Measurements from ENCODE around the gene ZNF430.
"Not testable (repeated sequence)": the region's sequence is repeated elsewhere in the genome, so short reads cannot be mapped to it uniquely, and the experiment has no call there.

Gene ZNF430
- 36.0 to 81.9 (median 52.8) reads per million in 9 experiments for total RNA-seq

DNA sequence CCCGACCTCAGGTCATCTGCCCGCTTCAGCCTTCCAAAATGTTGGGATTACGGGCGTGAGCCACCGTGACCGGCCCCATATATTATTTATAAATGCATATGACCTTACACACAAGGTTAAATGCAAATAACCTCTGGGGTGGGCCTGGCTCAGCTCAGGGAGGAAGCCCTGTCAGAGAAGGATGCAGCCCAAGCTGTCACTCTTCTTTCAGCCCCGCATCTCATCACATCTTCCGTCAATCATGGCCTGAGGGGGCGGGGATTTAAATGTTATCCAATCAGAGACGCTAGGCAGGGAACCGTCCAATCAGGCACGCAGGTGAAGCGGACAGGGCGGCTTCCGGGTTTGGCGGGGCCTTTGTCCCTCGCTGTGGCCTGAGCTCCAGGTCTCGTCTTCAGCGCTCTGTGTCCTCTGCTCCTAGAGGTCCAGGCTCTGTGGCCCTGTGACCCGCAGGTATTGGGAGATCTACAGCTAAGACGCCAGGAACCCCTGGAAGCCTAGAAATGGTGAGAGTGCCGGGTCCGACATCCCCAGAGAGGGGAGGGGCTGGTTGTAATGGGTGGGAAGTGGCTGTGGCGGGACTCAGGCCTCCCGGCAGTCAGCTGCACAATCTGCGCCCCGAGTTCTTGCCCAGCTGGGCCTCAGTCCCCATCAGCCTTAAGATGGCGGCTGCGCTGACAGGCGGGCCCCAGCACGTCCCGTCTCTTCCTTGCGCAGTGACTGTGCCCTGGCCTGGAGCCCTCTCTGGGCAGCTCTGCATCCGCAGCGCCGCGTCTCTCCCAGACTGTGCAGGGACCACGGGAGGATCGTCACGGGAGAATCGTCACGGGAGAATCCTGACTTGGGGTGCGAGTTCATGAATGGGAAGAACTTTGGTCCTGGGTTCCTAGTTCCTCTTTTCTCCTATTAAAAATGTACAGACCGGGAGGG, at the start of gene ZNF430:
Gene ZNF430, plus strand, starts transcription at position 360 of the 930 bp plus-strand sequence. Its CDS starts 144 bp downstream, at position 504.
- no peaks in the 10 kb centered on the region for H3K9me3 Mint-ChIP-seq
- peaks cover 36% of the 10 kb centered on the region for H3K36me3 Mint-ChIP-seq (ENCODE audit: insufficient read depth)
- H3K4me1 Mint-ChIP-seq (ENCODE audit: low read depth in 2 of 2) = peaks cover 28 to 45% of the 10 kb centered on the region in 2 donors
- peak within 1 kb of the TSS; percentile 100 for H3K4me3 Mint-ChIP-seq
- DNase-seq (peak; percentile 93 to 96 (median 94)), ATAC-seq (replicated peaks) (peak; percentile 96)
- H3K27me3 Mint-ChIP-seq = no peaks in the 10 kb centered on the region
- peak within 1 kb of the TSS; percentile 100 for H3K27ac Mint-ChIP-seq

DNA sequence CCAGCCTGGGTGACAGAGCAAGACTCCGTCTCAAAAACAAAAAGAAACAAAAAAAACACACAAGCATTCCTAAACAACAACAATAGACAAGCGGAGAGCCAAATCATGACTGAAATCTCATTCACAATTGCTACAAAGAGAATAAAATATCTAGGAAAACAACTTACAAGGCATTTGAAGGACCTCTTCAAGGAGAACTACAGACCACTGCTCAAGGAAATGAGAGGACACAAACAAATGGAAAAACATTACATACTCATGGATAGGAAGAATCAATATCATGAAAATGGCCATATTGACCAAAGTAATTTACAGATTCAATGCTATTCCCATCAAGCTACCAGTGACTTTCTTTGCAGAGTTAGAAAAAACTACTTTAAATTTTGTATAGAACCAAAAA, 27.7 kb upstream of the ZNF430 start:
- not testable (repeated sequence) for DNase-seq; ATAC-seq (replicated peaks); H3K4me1 Mint-ChIP-seq (ENCODE audit: low read depth in 2 of 2); H3K27ac Mint-ChIP-seq; H3K9me3 Mint-ChIP-seq; H3K4me3 Mint-ChIP-seq; H3K36me3 Mint-ChIP-seq (ENCODE audit: insufficient read depth)
- peaks cover 16 to 17% of the 10 kb centered on the region in 2 donors for H3K27me3 Mint-ChIP-seq

DNA sequence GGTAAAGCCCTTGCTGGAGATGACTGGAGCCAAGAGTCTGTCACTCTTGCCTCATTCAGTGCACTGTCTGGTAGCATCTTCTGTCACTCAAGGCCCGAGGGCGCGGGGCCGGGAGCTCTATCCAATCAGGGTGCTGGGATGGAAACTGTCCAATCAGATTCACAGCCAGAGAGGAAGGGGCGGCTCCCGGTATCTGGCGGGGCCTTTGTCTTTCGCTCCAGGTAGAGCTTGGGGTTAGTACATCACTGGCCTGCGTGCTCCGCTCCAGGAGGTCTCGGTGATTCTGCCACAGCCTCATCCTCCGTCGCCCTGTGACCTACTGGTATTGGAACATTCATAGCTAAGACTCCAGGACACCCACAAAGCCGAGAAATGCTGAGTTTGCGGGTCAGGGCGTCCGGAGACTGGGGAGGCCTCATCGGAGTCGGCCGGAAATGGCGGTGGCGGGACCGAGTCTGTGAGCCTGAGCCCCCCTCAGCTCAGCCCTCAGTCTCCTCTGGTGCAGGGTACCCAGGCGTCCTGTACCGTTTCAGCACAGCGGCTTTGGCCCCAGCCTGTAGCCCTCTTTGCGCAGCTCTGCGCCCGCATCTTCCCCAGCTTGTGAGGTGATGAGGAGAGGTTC, 20.6 kb upstream of the ZNF430 start:
- Mint-ChIP-seq H3K36me3 (ENCODE audit: insufficient read depth) (peaks cover 5% of the 10 kb centered on the region), H3K4me1 (ENCODE audit: low read depth in 2 of 2) (peaks cover 4 to 6% of the 10 kb centered on the region in 2 donors), H3K27me3 (no peaks in the 10 kb centered on the region), H3K9me3 (no peaks in the 10 kb centered on the region), H3K27ac (peak overlapping the region; percentile 42 to 81), H3K4me3 (peak overlapping the region; percentile 86 to 90)
- DNase-seq (peak; percentile 83 to 86 (median 83)), ATAC-seq (replicated peaks) (peak; percentile 100)

DNA sequence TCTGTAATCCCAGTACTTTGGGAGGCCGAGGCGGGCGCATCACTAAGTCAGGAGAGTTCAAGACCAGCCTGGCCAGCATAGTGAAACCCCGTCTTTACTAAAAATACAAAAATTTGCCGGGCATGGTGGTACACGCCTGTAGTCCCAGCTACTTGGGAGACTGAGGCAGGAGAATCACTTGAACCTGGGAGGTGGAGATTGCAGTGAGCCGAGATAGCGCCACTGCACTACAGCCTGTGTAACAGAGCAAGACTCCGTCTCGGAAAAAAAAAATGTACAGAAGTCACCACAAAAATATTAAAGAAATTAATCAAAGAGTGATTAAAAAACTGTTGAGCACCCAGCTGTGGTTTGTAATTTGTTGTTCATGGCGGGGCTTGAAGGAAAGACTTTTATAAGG, 781 bp downstream of the ZNF430 start:
- Mint-ChIP-seq H3K4me1 (ENCODE audit: low read depth in 2 of 2) (peaks cover 35 to 52% of the 10 kb centered on the region in 2 donors), H3K4me3 (peak overlapping the region; percentile 100), H3K27ac (peak overlapping the region; percentile 100), H3K36me3 (ENCODE audit: insufficient read depth) (peaks cover 43% of the 10 kb centered on the region)
- H3K27me3 Mint-ChIP-seq; DNase-seq; H3K9me3 Mint-ChIP-seq; ATAC-seq (replicated peaks): not testable (repeated sequence)

DNA sequence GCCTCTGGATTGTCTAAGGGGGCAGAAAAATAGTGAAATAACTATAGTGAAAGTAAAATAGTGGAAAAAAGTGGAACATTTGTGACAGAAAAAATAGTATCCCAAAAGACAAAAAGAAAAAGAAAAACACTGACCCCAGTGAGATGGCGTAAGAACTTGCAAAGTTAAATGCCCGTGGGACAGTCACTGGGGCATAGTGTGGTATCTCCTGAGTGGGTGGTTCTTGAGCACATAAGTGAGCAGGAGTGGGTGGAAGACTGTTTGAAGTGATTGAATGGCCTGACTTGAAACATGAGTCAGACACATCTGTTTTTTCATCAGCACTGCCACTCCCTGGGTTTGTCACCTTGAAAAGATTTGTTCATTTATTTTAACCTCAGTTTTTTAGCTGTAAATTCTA, 2.5 kb downstream of the ZNF430 start:
- DNase-seq (no peak), ATAC-seq (replicated peaks) (no peak)
- Mint-ChIP-seq H3K27me3 (no peaks in the 10 kb centered on the region), H3K36me3 (ENCODE audit: insufficient read depth) (peaks cover 57% of the 10 kb centered on the region), H3K4me1 (ENCODE audit: low read depth in 2 of 2) (peaks cover 48 to 69% of the 10 kb centered on the region in 2 donors), H3K9me3 (no peaks in the 10 kb centered on the region), H3K27ac (peak overlapping the region; percentile 100), H3K4me3 (peak overlapping the region; percentile 100)

DNA sequence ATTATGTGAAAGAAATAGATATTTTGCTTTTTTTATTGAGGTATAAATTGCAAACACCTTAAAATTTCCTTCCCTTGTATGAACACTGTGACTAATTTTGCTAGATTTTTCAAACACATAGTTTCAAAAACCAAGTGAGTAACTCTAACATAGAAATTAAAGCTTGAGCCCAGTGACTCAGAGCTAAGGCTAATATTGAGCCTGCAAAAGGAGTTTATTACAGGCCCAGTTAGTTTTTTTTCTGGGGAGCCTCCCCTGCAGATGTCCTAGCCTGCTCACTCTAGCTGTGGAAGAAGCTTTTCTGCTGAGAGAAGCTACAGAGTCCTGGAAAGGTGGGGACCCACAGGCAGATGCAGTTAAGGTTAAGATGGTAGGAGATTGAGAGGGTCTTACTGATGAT, 3.4 kb downstream of the ZNF430 start:
- H3K27me3 Mint-ChIP-seq = no peaks in the 10 kb centered on the region
- no peak for DNase-seq
- no peaks in the 10 kb centered on the region for H3K9me3 Mint-ChIP-seq
- no peak overlapping the region for H3K4me3 Mint-ChIP-seq
- H3K4me1 Mint-ChIP-seq (ENCODE audit: low read depth in 2 of 2) = peaks cover 55 to 78% of the 10 kb centered on the region in 2 donors
- H3K27ac Mint-ChIP-seq = no peak overlapping the region
- ATAC-seq (replicated peaks) = no peak
- H3K36me3 Mint-ChIP-seq (ENCODE audit: insufficient read depth) = peaks cover 60% of the 10 kb centered on the region

DNA sequence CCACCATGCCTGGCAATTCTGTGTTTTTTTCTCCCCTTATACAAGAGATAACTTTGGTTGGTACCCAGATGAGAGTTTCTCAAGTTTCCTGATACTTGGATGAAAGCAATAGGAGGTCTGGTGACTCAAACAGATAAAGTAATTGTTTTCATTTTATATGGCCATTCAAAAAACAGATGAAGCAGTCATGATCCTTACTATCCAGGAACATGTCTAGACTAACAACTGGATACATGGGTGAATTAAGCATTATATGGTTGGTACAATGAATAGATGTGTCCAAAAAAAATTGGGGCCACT, 8.5 kb downstream of the ZNF430 start:
- H3K4me1 Mint-ChIP-seq (ENCODE audit: low read depth in 2 of 2) = peaks cover 40 to 63% of the 10 kb centered on the region in 2 donors
- peak overlapping the region; percentile 47 to 56 for H3K4me3 Mint-ChIP-seq
- H3K27ac Mint-ChIP-seq = peak overlapping the region; percentile 68 to 87
- DNase-seq = no peak
- H3K36me3 Mint-ChIP-seq (ENCODE audit: insufficient read depth) = peaks cover 78% of the 10 kb centered on the region
- H3K27me3 Mint-ChIP-seq = no peaks in the 10 kb centered on the region
- no peaks in the 10 kb centered on the region for H3K9me3 Mint-ChIP-seq
- no peak for ATAC-seq (replicated peaks)

DNA sequence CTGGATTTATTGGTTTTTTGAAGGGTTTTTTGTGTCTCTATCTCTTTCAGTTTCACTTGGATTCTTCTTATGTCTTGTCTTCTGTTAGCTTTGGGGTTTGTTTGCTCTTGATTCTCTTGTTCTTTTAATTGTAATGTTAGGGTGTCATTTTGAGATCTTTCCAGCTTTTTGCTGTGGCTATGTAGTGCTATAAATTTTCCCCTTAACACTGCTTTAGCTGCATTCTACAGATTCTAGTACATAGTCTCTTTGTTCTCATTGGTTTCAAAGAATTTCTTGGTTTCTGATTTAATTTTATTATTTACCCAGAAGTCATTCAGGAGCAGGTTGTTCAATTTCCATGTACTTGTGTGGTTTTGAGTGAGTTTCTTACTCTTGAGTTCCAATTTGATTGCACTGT, 24.6 kb downstream of the ZNF430 start:
- peak overlapping the region in 1 of 2 donors; percentile 36 for H3K4me3 Mint-ChIP-seq

DNA sequence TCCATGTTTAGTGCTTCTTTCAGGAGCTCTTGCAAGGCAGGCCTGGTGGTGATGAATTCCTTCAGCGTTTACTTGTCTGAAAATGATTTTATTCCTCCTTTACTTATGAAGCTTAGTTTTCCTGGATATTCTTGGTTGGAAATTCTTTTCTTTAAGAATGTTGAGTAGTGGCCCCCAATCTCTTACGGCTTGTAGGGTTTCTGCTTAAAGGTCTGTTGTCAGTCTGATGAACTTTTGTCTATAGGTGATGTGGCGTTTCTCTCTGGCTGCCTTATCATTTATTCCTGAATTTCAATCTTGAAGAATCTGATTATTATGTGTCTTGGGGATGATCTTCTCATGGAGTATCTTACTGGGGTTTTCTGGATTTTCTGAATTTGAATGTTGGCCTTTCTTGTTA, 26.0 kb downstream of the ZNF430 start:
- no peak overlapping the region for H3K27ac Mint-ChIP-seq
- no peak overlapping the region for H3K4me3 Mint-ChIP-seq
- peaks cover 51% of the 10 kb centered on the region for H3K36me3 Mint-ChIP-seq (ENCODE audit: insufficient read depth)
- peaks cover 18 to 47% of the 10 kb centered on the region in 2 donors for H3K4me1 Mint-ChIP-seq (ENCODE audit: low read depth in 2 of 2)
- no peak for DNase-seq
- peaks cover 9 to 10% of the 10 kb centered on the region in 2 donors for H3K9me3 Mint-ChIP-seq
- ATAC-seq (replicated peaks) = no peak
- H3K27me3 Mint-ChIP-seq = no peaks in the 10 kb centered on the region

More for the DNA sequence above, 24.6 kb downstream of the ZNF430 start:
- ATAC-seq (replicated peaks) (no peak), DNase-seq (no peak)
- H3K27me3 Mint-ChIP-seq = no peaks in the 10 kb centered on the region
- peaks cover 56% of the 10 kb centered on the region for H3K36me3 Mint-ChIP-seq (ENCODE audit: insufficient read depth)
- H3K9me3 Mint-ChIP-seq = peaks cover 9 to 10% of the 10 kb centered on the region in 2 donors
- peaks cover 18 to 50% of the 10 kb centered on the region in 2 donors for H3K4me1 Mint-ChIP-seq (ENCODE audit: low read depth in 2 of 2)
- no peak overlapping the region for H3K27ac Mint-ChIP-seq

DNA sequence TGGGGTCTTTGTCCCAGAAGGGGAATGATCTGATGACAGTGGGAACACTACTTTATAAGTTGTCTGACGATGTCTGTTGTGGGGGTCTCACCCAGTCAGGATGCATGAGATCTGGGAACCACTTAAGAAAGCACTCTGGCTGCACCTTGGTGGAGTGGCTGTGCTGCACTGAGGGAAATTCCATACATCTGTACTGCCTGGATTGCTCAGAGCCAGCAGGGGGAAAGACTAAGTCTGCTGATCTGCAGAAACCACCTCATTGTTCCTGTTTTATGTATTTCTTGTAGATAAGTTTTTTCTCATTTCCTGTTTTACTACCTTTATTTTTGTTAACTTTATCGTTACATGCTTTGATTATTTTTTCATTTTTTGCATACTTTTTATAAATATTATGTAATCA, 27.3 kb downstream of the ZNF430 start:
- no peaks in the 10 kb centered on the region for H3K27me3 Mint-ChIP-seq

DNA sequence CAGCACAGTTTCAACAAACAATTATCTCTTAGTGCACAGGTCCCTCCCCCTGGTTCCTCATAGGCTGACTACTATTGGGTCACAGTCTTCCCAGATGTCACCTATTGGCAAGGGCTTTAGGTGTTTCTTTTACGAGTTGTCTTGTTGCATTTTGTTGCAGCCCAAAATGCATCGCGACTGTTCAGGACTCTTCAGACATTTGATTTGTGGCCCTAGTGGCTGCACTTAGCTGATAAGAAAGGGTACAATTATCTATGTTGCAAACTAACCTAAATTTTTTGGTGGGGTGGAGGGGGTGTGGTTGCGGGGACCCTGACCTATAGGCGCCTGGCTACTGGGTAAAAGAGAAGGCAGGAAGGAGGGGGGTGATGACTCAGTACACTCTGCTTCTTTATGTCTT, 32.4 kb downstream of the ZNF430 start:
- H3K27ac Mint-ChIP-seq = no peak overlapping the region
- no peaks in the 10 kb centered on the region for H3K27me3 Mint-ChIP-seq
- H3K4me3 Mint-ChIP-seq = no peak overlapping the region
- peaks cover 46% of the 10 kb centered on the region for H3K36me3 Mint-ChIP-seq (ENCODE audit: insufficient read depth)
- ATAC-seq (replicated peaks) (no peak), DNase-seq (no peak)
- H3K9me3 Mint-ChIP-seq = peaks cover 0 to 8% of the 10 kb centered on the region in 2 donors
- no peaks in the 10 kb centered on the region for H3K4me1 Mint-ChIP-seq (ENCODE audit: low read depth in 2 of 2)

More for the DNA sequence above, 27.3 kb downstream of the ZNF430 start:
- Mint-ChIP-seq H3K9me3 (peaks cover 10 to 11% of the 10 kb centered on the region in 2 donors), H3K36me3 (ENCODE audit: insufficient read depth) (peaks cover 39% of the 10 kb centered on the region), H3K27ac (no peak overlapping the region), H3K4me1 (ENCODE audit: low read depth in 2 of 2) (peaks cover 18 to 46% of the 10 kb centered on the region in 2 donors), H3K4me3 (no peak overlapping the region)
- ATAC-seq (replicated peaks) = no peak
- DNase-seq = no peak

DNA sequence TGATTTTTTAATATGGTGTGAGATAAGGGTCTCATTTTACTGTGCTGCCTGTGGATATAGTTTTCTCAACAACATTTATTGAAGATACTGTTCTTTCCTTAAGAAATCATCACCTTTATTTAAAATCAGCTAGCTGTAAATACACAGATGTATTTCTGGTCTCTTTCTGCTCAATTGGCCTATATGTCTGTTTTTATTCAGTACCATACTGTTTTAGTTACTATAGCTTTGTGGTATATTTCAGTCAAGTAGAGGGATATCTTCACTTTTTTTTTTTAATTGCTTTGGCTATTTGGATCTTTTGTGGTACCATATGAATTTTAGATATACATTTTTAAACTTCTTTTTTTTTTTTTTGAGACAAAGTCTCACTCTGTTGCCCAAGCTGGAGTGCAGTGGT, 44.9 kb downstream of the ZNF430 start:
- H3K36me3 Mint-ChIP-seq (ENCODE audit: insufficient read depth) = peaks cover 11% of the 10 kb centered on the region
- no peaks in the 10 kb centered on the region for H3K9me3 Mint-ChIP-seq
- no peaks in the 10 kb centered on the region for H3K4me1 Mint-ChIP-seq (ENCODE audit: low read depth in 2 of 2)

DNA sequence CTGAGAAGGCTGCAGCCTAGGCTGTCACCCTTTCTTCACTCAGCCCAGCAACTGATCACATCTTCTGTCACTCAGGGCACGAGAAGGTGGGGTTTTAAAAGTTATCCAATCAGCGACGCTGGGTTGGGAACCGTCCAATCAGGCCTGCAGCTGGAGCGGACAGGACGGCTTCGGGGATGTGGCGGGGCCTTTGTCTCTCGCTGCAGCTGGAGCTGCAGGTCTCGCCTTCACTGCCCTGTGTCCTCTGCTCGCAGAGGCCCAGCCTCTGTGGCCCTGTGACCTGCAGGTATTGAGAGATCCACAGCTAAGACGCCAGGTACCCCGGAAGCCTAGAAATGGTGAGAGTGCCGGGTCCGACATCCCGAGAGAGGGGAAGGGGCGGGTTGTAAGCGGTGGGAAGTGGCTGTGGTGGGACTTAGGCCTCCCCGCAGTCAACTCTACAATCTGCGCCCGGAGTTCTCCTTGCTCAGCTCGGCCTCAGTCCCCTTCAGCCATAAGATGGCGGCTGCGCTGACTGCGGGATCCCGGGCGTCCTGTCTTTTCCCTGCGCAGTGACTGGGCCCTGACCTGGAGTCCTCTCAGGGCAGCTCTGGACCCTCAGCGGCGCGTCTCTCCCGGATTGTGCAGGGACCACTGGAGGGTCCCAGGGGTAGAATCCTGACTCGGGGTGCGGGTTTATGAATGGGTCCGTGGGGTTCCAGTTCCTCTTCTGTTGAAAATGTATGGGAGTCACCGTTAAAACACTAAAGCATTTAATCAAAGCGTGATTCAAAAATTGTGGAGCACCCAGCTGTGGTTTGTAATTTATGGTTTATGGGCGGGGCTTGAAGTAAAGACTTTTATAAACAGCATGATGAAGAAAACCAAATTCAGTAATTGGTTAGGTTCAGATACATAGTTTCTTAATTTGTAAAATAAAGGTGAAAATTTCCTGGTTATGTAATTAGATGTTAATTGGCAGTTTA, 61.8 kb downstream of the ZNF430 start, which contains the start of gene ZNF714:
Gene ZNF714, plus strand, starts transcription at position 193 of the 965 bp plus-strand sequence. CDS start 16,066 bp downstream, outside the sequence.
- peak; percentile 99 for ATAC-seq (replicated peaks)
- peak within 1 kb of the TSS; percentile 99 to 100 for H3K4me3 Mint-ChIP-seq
- no peaks in the 10 kb centered on the region for H3K9me3 Mint-ChIP-seq
- H3K27me3 Mint-ChIP-seq = no peaks in the 10 kb centered on the region
- H3K4me1 Mint-ChIP-seq (ENCODE audit: low read depth in 2 of 2) = peaks cover 7 to 11% of the 10 kb centered on the region in 2 donors
- peak within 1 kb of the TSS; percentile 96 to 98 for H3K27ac Mint-ChIP-seq
- DNase-seq = peak; percentile 71 to 81 (median 75)
- H3K36me3 Mint-ChIP-seq (ENCODE audit: insufficient read depth) = peaks cover 12% of the 10 kb centered on the region

More for the DNA sequence above, 44.9 kb downstream of the ZNF430 start:
- H3K27ac Mint-ChIP-seq = peak overlapping the region in 1 of 2 donors; percentile 52
- ATAC-seq (replicated peaks) (no peak), DNase-seq (no peak)
- H3K27me3 Mint-ChIP-seq = no peaks in the 10 kb centered on the region
- no peak overlapping the region for H3K4me3 Mint-ChIP-seq
